Measurements from ENCODE around the gene MPEG1.

Gene MPEG1

GRCh38 chr11:59182457-59183151, 30.1 kb downstream of the MPEG1 start:
- no peak for TF ChIP-seq TOX (CRISPR knock-in tag; IDR thresholded peaks at IDR 0.05; ENCODE audit: borderline replicate concordance)
- no peak for TF ChIP-seq ARNTL (CRISPR knock-in tag; IDR thresholded peaks at IDR 0.05; ENCODE audit: borderline replicate concordance, low read depth)
- no peak for TF ChIP-seq OSR1 (CRISPR knock-in tag; IDR thresholded peaks at IDR 0.05)
- no peak for TF ChIP-seq CSRNP3 (CRISPR knock-in tag; IDR thresholded peaks at IDR 0.05)
- no peak for TF ChIP-seq GLIS3 (CRISPR knock-in tag; IDR thresholded peaks at IDR 0.05)
- no peak for TF ChIP-seq PATZ1 (CRISPR knock-in tag; IDR thresholded peaks at IDR 0.05; ENCODE audit: borderline replicate concordance)
- TF ChIP-seq CSDC2 (CRISPR knock-in tag; IDR thresholded peaks at IDR 0.05) = no peak
- TF ChIP-seq SNAI2 (CRISPR knock-in tag; IDR thresholded peaks at IDR 0.05) = no peak
- no peak for TF ChIP-seq ESRRG (CRISPR knock-in tag; IDR thresholded peaks at IDR 0.05)
- no peak for TF ChIP-seq ZNF565 (CRISPR knock-in tag; conservative IDR thresholded peaks at IDR 0.05; ENCODE audit: low read depth)
- TF ChIP-seq ISL1 (CRISPR knock-in tag; IDR thresholded peaks at IDR 0.05) = no peak
- no peak for TF ChIP-seq RARB (CRISPR knock-in tag; IDR thresholded peaks at IDR 0.05)
- no peak for TF ChIP-seq CREB5 (CRISPR knock-in tag; IDR thresholded peaks at IDR 0.05; ENCODE audit: low read depth)
- TF ChIP-seq BACH2 (CRISPR knock-in tag; IDR thresholded peaks at IDR 0.05; ENCODE audit: borderline replicate concordance) = no peak
- TF ChIP-seq PPARA (CRISPR knock-in tag; IDR thresholded peaks at IDR 0.05; ENCODE audit: borderline replicate concordance) = no peak
- no peak for TF ChIP-seq TSHZ2 (CRISPR knock-in tag; IDR thresholded peaks at IDR 0.05)
- no peak for TF ChIP-seq TCF4 (CRISPR knock-in tag; IDR thresholded peaks at IDR 0.05; ENCODE audit: borderline replicate concordance)

GRCh38 chr11:59181746-59182456, 30.8 kb downstream of the MPEG1 start:
- ATAC-seq = no peak
- TF ChIP-seq PATZ1 (CRISPR knock-in tag; IDR thresholded peaks at IDR 0.05; ENCODE audit: borderline replicate concordance) (no peak), TCF4 (CRISPR knock-in tag; IDR thresholded peaks at IDR 0.05; ENCODE audit: borderline replicate concordance) (no peak), CREB5 (CRISPR knock-in tag; IDR thresholded peaks at IDR 0.05; ENCODE audit: low read depth) (no peak), OSR1 (CRISPR knock-in tag; IDR thresholded peaks at IDR 0.05) (no peak), ISL1 (CRISPR knock-in tag; IDR thresholded peaks at IDR 0.05) (no peak), CSRNP3 (CRISPR knock-in tag; IDR thresholded peaks at IDR 0.05) (no peak), POU6F1 (CRISPR knock-in tag; IDR thresholded peaks at IDR 0.05; ENCODE audit: borderline replicate concordance, low read depth) (no peak), ZNF70 (CRISPR knock-in tag; IDR thresholded peaks at IDR 0.05) (no peak), ZFP3 (CRISPR knock-in tag; IDR thresholded peaks at IDR 0.05) (no peak), ZC3H10 (CRISPR knock-in tag; IDR thresholded peaks at IDR 0.05) (no peak), BACH2 (CRISPR knock-in tag; IDR thresholded peaks at IDR 0.05; ENCODE audit: borderline replicate concordance) (no peak), TOX (CRISPR knock-in tag; IDR thresholded peaks at IDR 0.05; ENCODE audit: borderline replicate concordance) (no peak), ZFP30 (CRISPR knock-in tag; IDR thresholded peaks at IDR 0.05) (no peak), ZNF8 (CRISPR knock-in tag; IDR thresholded peaks at IDR 0.05) (no peak), ESRRG (CRISPR knock-in tag; IDR thresholded peaks at IDR 0.05) (no peak), ZNF565 (CRISPR knock-in tag; conservative IDR thresholded peaks at IDR 0.05; ENCODE audit: low read depth) (no peak), PPARA (CRISPR knock-in tag; IDR thresholded peaks at IDR 0.05; ENCODE audit: borderline replicate concordance) (no peak)

More at GRCh38 chr11:59182457-59183151, 30.1 kb downstream of the MPEG1 start:
- ATAC-seq = no peak

All from SK-N-SH treated with all-trans-retinoic acid at 6 μM for 48 hours (cell line).